Esophagus squamous epithelium (tissue), 5 donors: ENCODE results near the gene CD48. TPM values are rescaled to one million over a fixed set of nuclear protein-coding genes. Genes with fewer than 3 reads are reported as not detected.

Experiments
- DNase-seq: peaks from one replicate; lab custom pipeline; 2025; lab: John Stamatoyannopoulos, UW
- H3K27ac ChIP-seq, 4 donors: fragments of 200-600 bp; sonication (generic); one replicate each; pipeline ENCODE4 v1.5.1; 2016 to 2019; ENCODE audit warnings: mild to moderate bottlenecking in 1 of 4
- H3K27me3 ChIP-seq, 4 donors: fragments of 200-600 bp; sonication (generic); 1 replicate in 3 of 4; 2 replicates in 1 of 4; pipeline versions ENCODE4 v1.5.1 to v1.6.0; 2017 to 2021; ENCODE audit warnings: antibody characterized with exemption in 1 of 4
- H3K36me3 ChIP-seq, 3 donors: fragments of 200-600 bp; sonication (generic); one replicate each; pipeline ENCODE4 v1.5.1; 2016 to 2019
- H3K4me1 ChIP-seq, 3 donors: fragments of 200-600 bp; sonication (generic); one replicate each; pipeline ENCODE4 v1.5.1; 2017 to 2019
- H3K4me3 ChIP-seq, 4 donors: fragments of 200-600 bp; sonication (generic); 1 replicate in 3 of 4; 2 replicates in 1 of 4; pipeline ENCODE4 v1.5.1; 2016 to 2019; ENCODE audit warnings: mild to moderate bottlenecking in 2 of 4, moderate library complexity in 1 of 4
- H3K9me3 ChIP-seq, 3 donors: fragments of 200-600 bp; sonication (generic); one replicate each; pipeline ENCODE4 v1.5.1; 2016 to 2019
- POLR2A ChIP-seq, 4 donors: fragments of 450-650 bp; IDR thresholded peaks; one replicate each; pipeline ENCODE4 v1.6.1; 2017; ENCODE audit warnings: antibody characterized with exemption in 4 of 4, mild to moderate bottlenecking in 4 of 4, moderate library complexity in 3 of 4
- WGBS, 2 donors: methylation state at CpG; one replicate each; pipeline ENCODE4 v1.1.5; 2018; 5-methylcytosine and 5-hydroxymethylcytosine counted together
- intact Hi-C: fragments of 100-400 bp; cut with DNase I; formaldehyde crosslinking; loops from one replicate; pipeline ENCODE4 v1.15.0; 2022
- total RNA-seq, 4 donors: library from RNA; depleted of rRNA; stranded (reverse); fragments of >200 nt; gene quantifications; one replicate each; pipeline ENCODE4 v1.1.0, GENCODE V29; 2016
- TF ChIP-seq, protein P1 (sequence below), 6 experiments: fragments of 450-650 bp in 4 of 6; fragments of 200-600 bp in 2 of 6; sonication (generic) in 2 of 6; IDR thresholded peaks; one replicate each; pipeline ENCODE4 v1.5.1; 2016 to 2019; ENCODE audit warnings: antibody characterized with exemption in 6 of 6, mild to moderate bottlenecking in 4 of 6, moderate library complexity in 4 of 6
- donor health status: DM: yes; HTN: yes; CAD: no.

Gene CD48
- total RNA-seq, 4 donors from 2014 or later = 1.1 to 13.7 (median 5.3) TPM

DNA sequence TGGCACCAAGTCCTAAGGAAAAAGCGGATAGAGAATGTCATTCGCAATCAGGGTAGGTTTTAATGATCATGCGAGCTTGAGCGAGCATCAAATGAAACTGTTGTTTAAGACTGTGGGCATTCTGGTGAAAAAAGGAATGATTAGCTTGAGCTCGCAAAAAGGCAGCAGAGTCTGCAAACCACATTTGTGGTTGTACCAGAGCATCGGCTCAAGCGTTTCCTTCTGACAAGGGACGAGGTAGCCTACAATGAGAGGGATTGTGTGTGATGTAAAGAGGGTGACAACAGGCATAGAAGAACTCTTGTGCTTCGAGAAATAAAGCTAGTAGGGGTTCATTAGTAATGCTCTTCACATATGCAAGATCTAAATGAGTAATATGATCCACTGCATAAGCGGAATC is 11.1 kb upstream of the CD48 start:
- Histone ChIP-seq H3K36me3 (no peaks in the 10 kb centered on the region), H3K27ac (no peak overlapping the region), H3K4me3 (no peak overlapping the region), H3K9me3 (no peaks in the 10 kb centered on the region), H3K27me3 (no peaks in the 10 kb centered on the region), H3K4me1 (peaks cover 17 to 56% (median 25%) of the 10 kb centered on the region in 3 donors)
- TF ChIP-seq, protein P1, sequence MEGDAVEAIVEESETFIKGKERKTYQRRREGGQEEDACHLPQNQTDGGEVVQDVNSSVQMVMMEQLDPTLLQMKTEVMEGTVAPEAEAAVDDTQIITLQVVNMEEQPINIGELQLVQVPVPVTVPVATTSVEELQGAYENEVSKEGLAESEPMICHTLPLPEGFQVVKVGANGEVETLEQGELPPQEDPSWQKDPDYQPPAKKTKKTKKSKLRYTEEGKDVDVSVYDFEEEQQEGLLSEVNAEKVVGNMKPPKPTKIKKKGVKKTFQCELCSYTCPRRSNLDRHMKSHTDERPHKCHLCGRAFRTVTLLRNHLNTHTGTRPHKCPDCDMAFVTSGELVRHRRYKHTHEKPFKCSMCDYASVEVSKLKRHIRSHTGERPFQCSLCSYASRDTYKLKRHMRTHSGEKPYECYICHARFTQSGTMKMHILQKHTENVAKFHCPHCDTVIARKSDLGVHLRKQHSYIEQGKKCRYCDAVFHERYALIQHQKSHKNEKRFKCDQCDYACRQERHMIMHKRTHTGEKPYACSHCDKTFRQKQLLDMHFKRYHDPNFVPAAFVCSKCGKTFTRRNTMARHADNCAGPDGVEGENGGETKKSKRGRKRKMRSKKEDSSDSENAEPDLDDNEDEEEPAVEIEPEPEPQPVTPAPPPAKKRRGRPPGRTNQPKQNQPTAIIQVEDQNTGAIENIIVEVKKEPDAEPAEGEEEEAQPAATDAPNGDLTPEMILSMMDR (IDR thresholded peaks at IDR 0.05) = no peak
- 76 to 84% methylated on average over 10 of the region's 10 CpGs for WGBS, 2 donors
- no peak for DNase-seq
- intact Hi-C loops = loop anchor here (10.0 kb wide), 1 partner anchor 112 kb away; no protein-coding TSS in a partner anchor

DNA sequence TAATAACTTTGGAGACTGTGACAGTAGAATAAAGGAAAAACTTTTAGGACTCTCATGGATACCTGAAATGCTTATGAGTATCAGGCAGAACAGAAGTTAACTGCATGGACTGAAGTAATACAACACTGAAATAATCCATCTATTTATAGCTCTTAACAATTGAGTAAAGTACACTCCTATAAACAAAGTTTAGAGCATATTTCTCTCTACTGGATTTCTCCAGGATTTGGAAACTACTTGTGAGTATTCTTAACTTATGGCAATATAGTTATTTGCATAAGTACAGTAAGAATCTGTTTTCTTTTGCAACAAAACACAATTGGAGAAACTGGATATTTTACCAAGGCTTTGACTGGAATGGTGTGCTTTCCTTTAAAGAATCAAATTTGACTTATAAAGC is 9.9 kb upstream of the CD48 start:
- H3K27ac ChIP-seq = no peak overlapping the region
- H3K4me3 ChIP-seq = no peak overlapping the region
- no peak for DNase-seq
- intact Hi-C loops = loop anchor here (10.0 kb wide), 1 partner anchor 113 kb away; no protein-coding TSS in a partner anchor
- H3K36me3 ChIP-seq = no peaks in the 10 kb centered on the region
- peaks cover 12 to 43% (median 20%) of the 10 kb centered on the region in 3 donors for H3K4me1 ChIP-seq
- no peaks in the 10 kb centered on the region for H3K27me3 ChIP-seq
- no peak for TF ChIP-seq POLR2A (IDR thresholded peaks at IDR 0.05)
- TF ChIP-seq, protein P1 (IDR thresholded peaks at IDR 0.05) = no peak
- H3K9me3 ChIP-seq = no peaks in the 10 kb centered on the region

DNA sequence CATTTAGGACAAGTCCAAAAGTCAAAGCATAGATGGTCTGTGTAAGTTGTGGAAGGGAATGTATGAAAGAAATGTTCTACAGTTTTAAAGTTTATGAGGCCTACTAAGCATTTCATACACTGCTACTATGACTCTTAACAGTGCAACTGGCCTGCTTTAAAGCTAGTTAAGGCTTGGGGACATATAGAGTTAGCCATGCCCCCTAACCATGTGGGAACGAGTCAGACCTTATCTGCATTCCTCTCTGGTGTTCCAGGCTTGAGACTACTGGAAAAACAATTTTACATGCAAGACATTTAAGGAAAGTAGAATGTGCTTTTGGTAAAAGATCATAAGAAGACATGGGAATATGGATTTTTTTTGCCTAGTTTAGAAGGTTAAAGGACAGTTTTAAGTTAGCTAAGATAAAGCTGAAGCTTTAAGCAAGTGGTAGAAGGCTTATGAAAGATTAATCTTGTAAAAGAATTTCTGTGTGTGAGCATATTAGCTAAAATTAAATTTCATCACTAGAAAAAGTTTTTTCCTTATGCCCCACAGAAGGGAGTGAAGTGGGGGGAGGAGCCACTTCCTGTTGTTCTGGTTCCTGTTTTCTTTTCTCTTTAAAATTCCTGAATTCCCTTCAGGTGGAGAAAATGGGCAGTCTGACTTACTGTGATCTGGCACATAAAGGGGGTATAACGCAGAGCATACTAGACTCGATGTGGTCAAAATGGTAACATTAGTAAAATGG is 8.9 kb upstream of the CD48 start:
- H3K27ac ChIP-seq = no peak overlapping the region
- intact Hi-C loops = loop anchor here (10.0 kb wide), 1 partner anchor 114 kb away; no protein-coding TSS in a partner anchor
- TF ChIP-seq, protein P1 (IDR thresholded peaks at IDR 0.05) = no peak
- no peak for TF ChIP-seq POLR2A (IDR thresholded peaks at IDR 0.05)
- peaks cover 12 to 34% (median 14%) of the 10 kb centered on the region in 3 donors for H3K4me1 ChIP-seq
- WGBS, 2 donors = 77 to 78% methylated on average over 3 of the region's 3 CpGs
- H3K4me3 ChIP-seq = no peak overlapping the region
- no peaks in the 10 kb centered on the region for H3K27me3 ChIP-seq
- no peaks in the 10 kb centered on the region for H3K9me3 ChIP-seq
- no peaks in the 10 kb centered on the region for H3K36me3 ChIP-seq
- DNase-seq = no peak

DNA sequence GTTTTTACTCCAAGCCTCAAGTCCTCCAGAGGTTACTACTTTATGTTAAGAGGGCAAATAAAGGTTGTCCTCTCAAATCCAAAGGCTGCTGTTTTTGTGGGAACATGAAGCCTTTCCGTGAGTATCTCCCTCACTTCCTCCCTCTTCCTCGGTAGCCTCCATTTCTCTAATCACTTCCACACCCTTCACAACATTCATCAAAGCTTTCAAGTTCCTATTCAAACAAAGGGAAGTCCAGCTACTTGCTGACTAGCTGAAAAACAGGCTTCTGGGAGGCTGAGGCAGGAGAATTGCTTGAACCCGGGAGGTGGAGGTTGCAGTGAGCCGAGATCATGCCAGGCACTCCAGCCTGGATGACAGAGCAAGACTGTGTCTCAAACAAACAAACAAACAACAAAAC is 6.6 kb upstream of the CD48 start:
- H3K4me3 ChIP-seq = no peak overlapping the region
- no peak overlapping the region for H3K27ac ChIP-seq
- no peaks in the 10 kb centered on the region for H3K27me3 ChIP-seq
- 74 to 75% methylated on average over 4 of the region's 4 CpGs for WGBS, 2 donors
- no peaks in the 10 kb centered on the region for H3K36me3 ChIP-seq
- peaks cover 4 to 13% (median 8%) of the 10 kb centered on the region in 3 donors for H3K4me1 ChIP-seq
- intact Hi-C loops = no loop called here
- no peak for DNase-seq
- TF ChIP-seq, protein P1 (IDR thresholded peaks at IDR 0.05) = no peak
- no peak for TF ChIP-seq POLR2A (IDR thresholded peaks at IDR 0.05)
- H3K9me3 ChIP-seq = no peaks in the 10 kb centered on the region

DNA sequence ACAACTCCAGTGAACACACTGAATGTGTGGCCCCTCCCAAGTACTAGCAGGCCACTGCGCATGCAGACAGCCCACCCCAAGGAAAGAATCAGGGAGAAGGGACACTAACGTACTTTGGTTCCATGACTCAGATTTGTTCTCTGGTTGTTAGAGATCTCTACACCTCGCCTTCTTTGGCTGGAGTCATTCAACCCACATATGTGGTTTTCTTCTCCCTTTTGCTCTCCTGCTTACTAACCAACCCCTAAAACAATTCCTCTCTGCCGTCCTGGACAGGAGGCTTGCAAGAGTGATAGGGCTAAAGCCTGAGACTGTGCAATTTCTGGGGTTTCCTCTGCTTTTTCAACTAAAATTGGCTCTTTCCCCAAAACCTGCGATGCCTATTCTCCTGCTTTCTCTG is 5.7 kb upstream of the CD48 start:
- no peak for TF ChIP-seq POLR2A (IDR thresholded peaks at IDR 0.05)
- TF ChIP-seq, protein P1 (IDR thresholded peaks at IDR 0.05) = no peak
- H3K36me3 ChIP-seq = no peaks in the 10 kb centered on the region

More for the DNA sequence above, 5.7 kb upstream of the CD48 start:
- Histone ChIP-seq H3K4me3 (no peak overlapping the region), H3K27ac (no peak overlapping the region), H3K4me1 (peaks cover 0 to 7% (median 2%) of the 10 kb centered on the region in 3 donors), H3K27me3 (peaks cover 0 to 4% (median 0%) of the 10 kb centered on the region in 4 donors), H3K9me3 (no peaks in the 10 kb centered on the region)
- no peak for DNase-seq
- 80 to 82% methylated on average over 5 of the region's 5 CpGs for WGBS, 2 donors
- intact Hi-C loops = no loop called here
